ENCODE data around the gene ACIN1. TPM values are rescaled to one million over a fixed set of nuclear protein-coding genes. Genes with fewer than 3 reads are reported as not detected.

Gene ACIN1, protein sequence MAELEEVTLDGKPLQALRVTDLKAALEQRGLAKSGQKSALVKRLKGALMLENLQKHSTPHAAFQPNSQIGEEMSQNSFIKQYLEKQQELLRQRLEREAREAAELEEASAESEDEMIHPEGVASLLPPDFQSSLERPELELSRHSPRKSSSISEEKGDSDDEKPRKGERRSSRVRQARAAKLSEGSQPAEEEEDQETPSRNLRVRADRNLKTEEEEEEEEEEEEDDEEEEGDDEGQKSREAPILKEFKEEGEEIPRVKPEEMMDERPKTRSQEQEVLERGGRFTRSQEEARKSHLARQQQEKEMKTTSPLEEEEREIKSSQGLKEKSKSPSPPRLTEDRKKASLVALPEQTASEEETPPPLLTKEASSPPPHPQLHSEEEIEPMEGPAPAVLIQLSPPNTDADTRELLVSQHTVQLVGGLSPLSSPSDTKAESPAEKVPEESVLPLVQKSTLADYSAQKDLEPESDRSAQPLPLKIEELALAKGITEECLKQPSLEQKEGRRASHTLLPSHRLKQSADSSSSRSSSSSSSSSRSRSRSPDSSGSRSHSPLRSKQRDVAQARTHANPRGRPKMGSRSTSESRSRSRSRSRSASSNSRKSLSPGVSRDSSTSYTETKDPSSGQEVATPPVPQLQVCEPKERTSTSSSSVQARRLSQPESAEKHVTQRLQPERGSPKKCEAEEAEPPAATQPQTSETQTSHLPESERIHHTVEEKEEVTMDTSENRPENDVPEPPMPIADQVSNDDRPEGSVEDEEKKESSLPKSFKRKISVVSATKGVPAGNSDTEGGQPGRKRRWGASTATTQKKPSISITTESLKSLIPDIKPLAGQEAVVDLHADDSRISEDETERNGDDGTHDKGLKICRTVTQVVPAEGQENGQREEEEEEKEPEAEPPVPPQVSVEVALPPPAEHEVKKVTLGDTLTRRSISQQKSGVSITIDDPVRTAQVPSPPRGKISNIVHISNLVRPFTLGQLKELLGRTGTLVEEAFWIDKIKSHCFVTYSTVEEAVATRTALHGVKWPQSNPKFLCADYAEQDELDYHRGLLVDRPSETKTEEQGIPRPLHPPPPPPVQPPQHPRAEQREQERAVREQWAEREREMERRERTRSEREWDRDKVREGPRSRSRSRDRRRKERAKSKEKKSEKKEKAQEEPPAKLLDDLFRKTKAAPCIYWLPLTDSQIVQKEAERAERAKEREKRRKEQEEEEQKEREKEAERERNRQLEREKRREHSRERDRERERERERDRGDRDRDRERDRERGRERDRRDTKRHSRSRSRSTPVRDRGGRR
- 163 TPM for total RNA-seq
- long read RNA-seq, full-length matches to known transcripts = 8 of 55 reads
- long read RNA-seq, partial matches to known transcripts = 42 of 55 reads
- long read RNA-seq, other reads (novel, unspliced or antisense) = 5 of 55 reads

DNA sequence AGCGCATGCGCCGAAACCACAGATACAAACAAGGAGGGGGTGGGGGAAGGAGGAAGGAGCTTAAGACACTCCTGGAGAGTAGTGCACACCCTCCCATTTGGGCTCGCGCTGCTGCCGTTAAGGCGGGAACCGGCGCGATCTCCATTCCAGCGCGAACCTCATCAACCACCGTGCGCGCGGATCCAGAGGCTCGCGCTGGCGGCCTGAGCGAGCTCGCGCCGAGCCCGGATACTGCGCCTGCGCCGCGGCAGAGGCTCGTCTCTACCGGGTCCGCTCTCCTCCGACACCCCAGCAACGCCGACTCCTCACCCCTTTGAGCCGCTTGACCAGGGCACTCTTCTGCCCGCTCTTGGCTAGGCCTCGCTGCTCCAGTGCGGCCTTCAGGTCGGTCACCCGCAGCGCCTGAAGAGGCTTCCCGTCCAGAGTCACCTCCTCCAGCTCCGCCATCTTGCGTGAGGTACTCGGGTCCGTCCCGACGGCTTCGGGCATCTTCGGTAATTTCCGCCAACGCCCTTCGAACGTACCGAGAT is at the start of gene ACIN1:
TSS of gene ACIN1 (minus strand) at position 471 of the 530 bp plus-strand sequence. CDS start at position 447, 24 bp downstream.
- Histone ChIP-seq H3K4me3 (peak within 1 kb of the TSS; percentile 68), H3K27me3 (ENCODE audit: low read depth) (no peaks in the 10 kb centered on the region), H3K27ac (peak within 1 kb of the TSS; percentile 93), H3K36me3 (peaks cover 57% of the 10 kb centered on the region), H3K9me3 (no peaks in the 10 kb centered on the region), H3K4me1 (peaks cover 72% of the 10 kb centered on the region)
- peak; percentile 74 to 80 for ATAC-seq
- intact Hi-C loops (cut with DNase I) = no loop called here
- TF ChIP-seq, protein P1, sequence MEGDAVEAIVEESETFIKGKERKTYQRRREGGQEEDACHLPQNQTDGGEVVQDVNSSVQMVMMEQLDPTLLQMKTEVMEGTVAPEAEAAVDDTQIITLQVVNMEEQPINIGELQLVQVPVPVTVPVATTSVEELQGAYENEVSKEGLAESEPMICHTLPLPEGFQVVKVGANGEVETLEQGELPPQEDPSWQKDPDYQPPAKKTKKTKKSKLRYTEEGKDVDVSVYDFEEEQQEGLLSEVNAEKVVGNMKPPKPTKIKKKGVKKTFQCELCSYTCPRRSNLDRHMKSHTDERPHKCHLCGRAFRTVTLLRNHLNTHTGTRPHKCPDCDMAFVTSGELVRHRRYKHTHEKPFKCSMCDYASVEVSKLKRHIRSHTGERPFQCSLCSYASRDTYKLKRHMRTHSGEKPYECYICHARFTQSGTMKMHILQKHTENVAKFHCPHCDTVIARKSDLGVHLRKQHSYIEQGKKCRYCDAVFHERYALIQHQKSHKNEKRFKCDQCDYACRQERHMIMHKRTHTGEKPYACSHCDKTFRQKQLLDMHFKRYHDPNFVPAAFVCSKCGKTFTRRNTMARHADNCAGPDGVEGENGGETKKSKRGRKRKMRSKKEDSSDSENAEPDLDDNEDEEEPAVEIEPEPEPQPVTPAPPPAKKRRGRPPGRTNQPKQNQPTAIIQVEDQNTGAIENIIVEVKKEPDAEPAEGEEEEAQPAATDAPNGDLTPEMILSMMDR (IDR thresholded peaks at IDR 0.05) = no peak
- DNase-seq = peak; percentile 83

DNA sequence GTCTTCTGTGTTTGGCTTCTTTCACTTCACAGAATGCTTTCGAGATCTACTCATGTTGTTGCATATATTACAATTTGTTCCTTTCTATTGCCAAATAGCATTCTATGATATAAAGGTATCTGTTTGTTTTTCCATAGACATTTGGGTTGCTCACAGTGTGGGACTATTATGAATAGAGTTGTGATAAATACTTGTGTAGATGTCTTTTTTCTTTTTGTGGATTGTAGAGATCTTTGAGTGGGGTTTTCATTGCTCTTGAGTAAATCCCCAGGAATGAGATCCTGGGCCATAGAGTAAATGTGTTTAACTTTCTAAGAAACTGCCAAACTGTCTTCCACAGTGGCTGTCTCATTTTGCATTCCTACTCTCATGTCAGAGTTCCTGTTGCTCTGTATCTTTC is 49.0 kb upstream of the ACIN1 start:
- intact Hi-C loops (cut with DNase I) = no loop called here
- ATAC-seq (no peak), DNase-seq (no peak)
- TF ChIP-seq, protein P1 (IDR thresholded peaks at IDR 0.05) = no peak
- no peaks in the 10 kb centered on the region for H3K27me3 ChIP-seq (ENCODE audit: low read depth)
- no peak overlapping the region for H3K27ac ChIP-seq
- peaks cover 8% of the 10 kb centered on the region for H3K36me3 ChIP-seq
- H3K4me1 ChIP-seq = peaks cover 8% of the 10 kb centered on the region
- no peaks in the 10 kb centered on the region for H3K9me3 ChIP-seq
- H3K4me3 ChIP-seq = no peak overlapping the region

DNA sequence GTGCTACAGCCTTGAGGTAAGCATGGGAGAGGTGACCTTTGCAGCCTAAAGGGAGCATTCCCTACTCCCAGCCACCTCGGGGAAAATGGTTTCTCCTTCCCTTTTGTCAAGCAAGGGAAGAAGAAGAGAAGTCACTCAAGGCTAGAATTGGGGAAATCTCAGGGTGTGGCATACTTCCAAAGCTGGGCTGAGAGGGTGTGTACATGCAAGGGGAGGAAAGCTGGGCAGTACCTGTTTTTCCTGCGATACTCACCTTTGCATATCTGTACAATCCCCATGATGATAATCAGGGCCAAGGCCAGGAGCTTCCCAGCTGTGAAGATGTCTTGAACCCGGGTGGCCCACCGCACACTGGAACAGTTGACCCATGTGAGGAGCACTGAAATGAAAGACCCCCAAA is 47.9 kb upstream of the ACIN1 start:
- H3K9me3 ChIP-seq = no peaks in the 10 kb centered on the region
- H3K27ac ChIP-seq = no peak overlapping the region
- TF ChIP-seq, protein P1 (IDR thresholded peaks at IDR 0.05) = no peak
- no peak for DNase-seq
- H3K27me3 ChIP-seq (ENCODE audit: low read depth) = no peaks in the 10 kb centered on the region
- peak in 1 of 2 donors; percentile 22 for ATAC-seq
- peaks cover 8% of the 10 kb centered on the region for H3K36me3 ChIP-seq
- H3K4me3 ChIP-seq = no peak overlapping the region
- peaks cover 8% of the 10 kb centered on the region for H3K4me1 ChIP-seq
- intact Hi-C loops (cut with DNase I) = no loop called here

DNA sequence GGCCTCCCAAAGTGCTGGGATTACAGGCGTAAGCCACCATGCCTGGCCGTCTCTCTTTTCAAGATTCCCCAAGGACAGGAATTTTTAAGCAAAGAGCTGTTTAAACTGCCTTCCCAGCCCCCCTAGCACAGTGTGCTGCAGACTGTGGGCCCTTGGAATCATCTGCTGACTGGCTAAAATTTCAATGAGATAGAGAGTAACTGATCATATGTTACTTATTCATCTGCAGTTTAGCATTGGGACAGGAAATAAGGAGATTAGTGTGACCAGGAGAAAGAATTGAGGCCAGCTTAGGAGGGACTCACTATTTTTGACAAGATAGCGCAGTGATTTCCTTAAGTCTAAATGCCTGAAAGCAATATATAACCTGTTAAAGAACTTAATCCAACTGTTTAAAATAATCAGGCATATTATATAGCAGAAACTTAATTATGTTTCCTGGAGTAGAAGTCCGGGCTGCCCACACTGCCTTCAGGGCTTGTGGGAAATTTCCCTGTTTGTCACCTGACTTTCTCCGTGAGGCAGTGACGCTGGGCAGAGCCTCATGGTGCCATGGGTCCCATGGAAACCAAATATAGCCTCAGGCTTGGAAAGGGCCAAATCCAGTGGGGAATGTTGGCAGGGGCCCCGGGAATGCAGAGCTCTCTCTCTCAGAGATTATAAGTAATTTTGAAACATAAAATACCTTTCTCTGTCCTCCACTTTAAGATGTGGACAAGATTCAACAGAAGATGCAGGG is 46.9 kb upstream of the ACIN1 start:
- peaks cover 8% of the 10 kb centered on the region for H3K4me1 ChIP-seq
- intact Hi-C loops (cut with DNase I) = no loop called here
- H3K4me3 ChIP-seq = no peak overlapping the region
- H3K27me3 ChIP-seq (ENCODE audit: low read depth) = no peaks in the 10 kb centered on the region
- no peaks in the 10 kb centered on the region for H3K9me3 ChIP-seq
- H3K36me3 ChIP-seq = peaks cover 8% of the 10 kb centered on the region
- TF ChIP-seq, protein P1 (IDR thresholded peaks at IDR 0.05) = no peak
- peak; percentile 73 for DNase-seq
- H3K27ac ChIP-seq = no peak overlapping the region
- ATAC-seq = peak; percentile 75 to 86
